GM19238 (cell line): ENCODE results near the gene SPOUT1.
A peak's percentile ranks its signal among the peaks of the same experiment; 100 is the strongest.

Source experiments
- DNase-seq: peaks from one replicate; pipeline ENCODE4 v3.0.0; 2011; ENCODE audit warnings: low spot score; ENCODE audit not compliant: insufficient read length

The SPOUT1 gene

GRCh38 chr9:128773049-128773448 is 56.5 kb downstream of the SPOUT1 start:
- no peak for DNase-seq

GRCh38 chr9:128771745-128772519 is 57.7 kb downstream of the SPOUT1 start, which contains the start of gene ZER1:
TSS of gene ZER1 (minus strand) at chr9:128771927. CDS start at chr9:128755565, 16,362 bp downstream.
- DNase-seq, result peak; percentile 97

GRCh38 chr9:128771094-128771721 is 58.4 kb downstream of the SPOUT1 start:
- DNase-seq, result no peak

- DNase-seq, result no peak
These were observed 59.1 kb downstream of the SPOUT1 start for GRCh38 chr9:128770286-128771030.
